HG03378 (cell line): ENCODE data around the gene MALRD1.

Source experiments
- ATAC-seq: cut with Tn5 transposase; IDR thresholded peaks from one replicate; pipeline ENCODE4 v1.9.1; 2021; ENCODE audit warnings: mild to moderate bottlenecking, moderate library complexity; ENCODE audit not compliant: unreplicated experiment

The MALRD1 gene

DNA sequence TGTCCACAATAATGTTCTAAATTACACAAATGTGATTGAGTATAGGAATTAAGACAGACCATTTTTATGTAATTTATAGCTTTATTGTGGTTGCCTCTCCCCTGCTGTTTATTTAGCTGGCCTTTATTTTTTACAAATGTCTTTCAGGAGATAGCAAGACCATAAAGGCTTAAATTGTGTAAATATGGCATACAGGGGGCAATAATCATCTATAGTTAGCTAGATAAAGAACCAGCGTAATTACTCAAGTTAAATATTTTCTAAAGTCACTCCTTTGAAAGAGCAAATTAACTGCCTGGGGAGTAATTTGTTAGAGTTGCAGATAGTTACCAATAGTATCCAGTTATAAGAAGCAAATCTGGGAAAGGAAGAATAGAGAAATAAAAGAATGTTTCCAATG is at the start of gene MALRD1:
Gene MALRD1 (plus strand): TSS at position 313 of the 400 bp plus-strand sequence. CDS start 138 bp downstream, outside the sequence.
- no peak for ATAC-seq

DNA sequence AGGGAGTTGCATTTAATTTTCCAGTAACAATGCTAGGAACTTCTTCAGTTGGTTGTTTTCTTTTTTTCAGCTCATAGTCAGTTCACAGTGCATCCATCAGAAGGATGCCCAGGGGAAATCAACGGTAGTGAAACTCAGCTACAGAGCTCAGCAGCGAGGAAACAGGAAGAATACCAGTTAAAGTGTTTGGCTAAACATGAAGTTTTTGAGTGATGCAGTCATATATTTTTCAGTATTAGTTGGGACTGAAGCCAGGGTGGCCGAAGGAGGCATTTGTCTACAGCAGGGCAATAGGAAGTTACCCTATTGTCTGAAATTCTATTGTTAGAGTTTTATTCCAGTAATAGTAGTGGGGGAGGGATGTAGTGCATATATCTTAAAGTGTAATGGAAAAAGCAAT is 45.3 kb upstream of the MALRD1 start:
- no peak for ATAC-seq

DNA sequence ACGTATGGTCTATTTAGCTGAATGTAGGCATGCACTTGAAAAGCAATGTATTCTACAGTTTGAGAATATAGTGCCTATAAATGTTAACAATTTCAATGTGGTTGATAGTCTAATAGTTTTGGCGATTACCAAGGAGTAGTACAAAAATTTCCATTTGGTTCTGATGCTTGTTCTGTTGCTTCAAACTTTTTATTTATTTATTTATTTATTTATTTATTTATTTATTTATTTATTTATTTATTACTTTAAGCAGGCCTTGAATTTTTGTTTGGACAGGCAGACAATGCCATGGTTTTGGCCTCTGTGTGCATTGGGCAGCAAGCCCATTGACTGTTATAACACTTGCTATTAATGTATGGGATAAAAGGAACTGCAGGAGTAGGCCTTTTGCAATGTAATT is 36.5 kb upstream of the MALRD1 start:
- ATAC-seq = no peak

DNA sequence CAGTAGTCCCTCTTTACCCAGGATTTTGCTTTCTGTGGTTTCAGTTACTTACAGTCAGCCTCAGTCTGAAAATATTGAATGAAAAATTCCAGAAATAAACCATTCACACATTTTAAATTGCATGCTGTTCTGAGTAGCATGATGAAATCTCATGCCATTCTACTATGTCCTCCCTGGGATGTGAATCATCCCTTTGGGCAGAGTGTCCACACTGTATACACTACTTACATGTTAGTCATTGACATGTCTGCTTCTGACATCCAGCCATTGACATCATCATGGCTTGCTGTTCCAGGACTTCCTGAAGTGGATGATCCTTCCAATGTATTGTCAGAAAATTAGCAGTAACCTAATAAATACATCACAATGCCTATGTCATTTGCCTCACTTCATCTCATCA is 34.6 kb upstream of the MALRD1 start:
- ATAC-seq = no peak

DNA sequence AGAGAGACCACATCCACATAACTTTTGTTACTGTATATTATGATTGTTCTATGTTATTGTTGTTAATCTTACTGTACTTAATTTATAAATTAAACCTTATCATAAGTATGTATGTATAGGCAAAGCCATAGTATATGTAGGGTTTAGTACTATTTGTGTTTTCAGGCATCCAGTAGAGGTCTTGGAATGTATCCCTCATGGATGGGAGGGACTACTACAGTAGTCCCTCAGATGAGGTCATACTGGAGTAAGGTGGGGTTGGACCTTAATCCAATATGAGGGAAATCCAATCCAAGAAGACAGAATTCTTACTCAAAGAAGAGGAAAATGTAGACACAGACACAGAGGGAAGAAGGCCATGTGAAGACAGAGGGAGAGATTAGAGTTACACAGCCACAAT is 34.1 kb upstream of the MALRD1 start:
- no peak for ATAC-seq

DNA sequence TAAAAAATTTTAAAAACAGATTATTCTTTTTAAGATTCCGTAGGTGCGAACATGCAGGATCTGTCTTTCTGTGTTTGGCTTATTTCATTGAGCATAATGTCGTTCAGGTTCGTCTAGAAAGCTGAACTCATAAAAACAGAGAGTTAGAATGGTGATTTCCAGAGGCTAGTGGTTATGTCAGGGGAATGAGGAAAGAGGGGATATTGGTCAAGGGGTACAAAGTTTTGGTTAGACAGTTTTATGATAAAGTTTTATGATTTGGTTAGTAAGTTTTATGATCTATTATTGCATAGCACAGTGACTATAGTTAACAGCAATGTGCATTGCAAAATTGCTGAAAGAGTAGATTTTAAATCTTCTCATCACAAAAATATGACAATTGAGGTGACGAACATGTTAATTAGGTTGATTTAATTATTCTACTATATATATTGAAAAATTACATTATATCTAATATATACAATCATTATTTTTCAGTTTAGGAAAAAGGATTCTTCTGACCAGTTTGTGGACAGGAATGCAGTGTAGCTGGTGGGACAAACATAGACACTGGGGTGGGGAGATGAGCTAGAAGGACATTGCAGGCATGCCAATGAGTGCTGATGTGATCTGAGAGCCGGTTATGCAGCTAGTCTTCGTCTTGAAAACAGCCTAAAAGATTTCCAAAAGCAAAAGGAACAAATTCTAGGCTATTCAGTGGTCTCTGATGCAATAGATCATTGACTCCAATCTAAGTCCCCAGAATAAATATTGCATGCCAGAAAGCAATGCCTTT is 31.3 kb upstream of the MALRD1 start:
- ATAC-seq = no peak

DNA sequence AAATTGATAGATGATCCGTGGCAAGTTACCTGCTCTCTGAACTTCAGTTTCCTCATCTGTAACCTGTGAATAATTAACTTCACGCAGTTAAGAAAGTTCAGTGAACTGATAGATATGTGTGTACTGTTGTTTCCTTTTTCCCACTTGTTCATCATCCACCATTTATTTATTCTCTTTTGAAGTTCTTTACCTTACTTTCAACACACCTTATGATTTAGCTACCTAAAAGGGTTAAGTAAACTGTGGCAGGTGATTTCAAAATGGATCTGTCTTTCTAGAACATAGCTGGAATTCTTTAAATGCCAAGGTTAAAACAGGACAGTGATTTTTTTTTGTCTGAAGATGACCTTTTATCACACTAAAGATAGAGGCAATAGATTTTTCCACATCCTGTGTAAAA is 27.4 kb upstream of the MALRD1 start:
- ATAC-seq = no peak

DNA sequence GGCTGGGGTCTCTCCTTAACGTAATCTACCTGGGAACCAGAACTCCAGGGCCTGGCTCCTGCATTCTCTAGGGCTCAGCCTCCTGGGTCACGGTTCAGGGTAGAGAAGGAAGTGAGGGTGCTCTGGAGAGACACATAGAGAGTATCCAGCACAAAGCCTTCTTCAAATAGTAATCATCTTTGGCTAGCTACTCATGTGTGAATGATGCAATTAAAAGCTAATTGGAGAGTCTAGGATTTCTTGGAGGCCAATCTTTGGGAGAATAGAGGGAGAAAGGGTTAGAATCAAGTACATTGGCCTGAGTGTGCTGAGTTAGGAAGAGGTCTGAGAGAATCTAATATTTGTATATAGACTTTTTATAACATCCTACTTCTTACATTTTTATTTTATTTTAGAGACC is 24.0 kb upstream of the MALRD1 start:
- no peak for ATAC-seq

DNA sequence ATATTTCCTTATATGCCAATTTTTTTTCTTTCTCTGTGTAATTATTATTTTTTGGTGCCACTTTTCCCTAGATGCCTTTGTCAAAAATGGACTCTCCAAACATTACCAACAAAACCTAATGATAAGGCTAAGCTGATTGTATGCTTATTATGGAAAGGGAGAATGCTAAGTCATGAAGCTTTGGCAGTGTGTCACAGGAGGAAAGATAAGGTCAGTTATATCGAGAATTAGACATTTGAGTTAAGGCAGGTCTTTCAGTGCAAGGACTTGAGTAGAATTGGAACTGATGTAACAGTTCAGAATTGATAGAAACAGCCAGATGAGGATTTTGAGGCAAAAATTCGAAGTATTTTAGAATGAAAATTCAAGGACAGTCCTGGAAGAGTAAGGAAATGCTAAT is 16.8 kb upstream of the MALRD1 start:
- ATAC-seq = no peak

DNA sequence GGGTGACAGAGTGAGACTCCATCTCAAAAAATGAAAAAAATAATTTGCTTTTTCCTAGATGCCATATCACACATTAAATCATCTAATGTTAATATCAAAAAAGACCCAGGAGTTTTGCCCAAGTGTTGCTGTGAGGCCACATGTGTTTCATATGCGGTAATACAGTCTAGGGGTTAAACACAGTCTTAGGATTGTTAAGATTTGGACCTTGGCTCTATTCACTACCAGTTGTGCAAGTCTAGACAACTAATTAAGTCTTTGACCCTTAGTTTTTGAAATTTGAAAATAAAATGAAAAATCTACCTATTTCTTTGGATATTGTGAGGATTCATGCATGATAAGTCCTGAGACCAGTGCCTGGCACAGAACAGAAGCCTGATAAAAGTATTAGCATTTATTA is 14.9 kb upstream of the MALRD1 start:
- ATAC-seq = no peak

DNA sequence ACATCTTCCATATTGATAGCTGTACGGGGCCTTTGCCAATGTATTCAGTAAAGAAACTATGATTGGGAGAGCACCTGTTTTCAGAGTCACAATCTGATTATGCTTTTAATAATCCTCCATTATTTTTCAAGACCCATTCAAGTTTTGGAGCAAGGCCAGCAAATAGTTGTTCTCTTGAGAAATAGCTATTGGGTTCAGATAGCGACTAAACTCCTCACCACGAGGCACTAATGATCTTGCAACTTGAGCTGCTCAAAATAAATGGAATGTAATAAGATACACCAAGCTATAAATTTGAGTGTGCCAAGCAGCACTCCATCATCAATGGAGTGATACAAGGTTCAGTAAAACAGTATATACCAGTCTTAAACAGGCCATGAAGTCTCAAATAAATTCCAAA is 7.4 kb upstream of the MALRD1 start:
- ATAC-seq = no peak

DNA sequence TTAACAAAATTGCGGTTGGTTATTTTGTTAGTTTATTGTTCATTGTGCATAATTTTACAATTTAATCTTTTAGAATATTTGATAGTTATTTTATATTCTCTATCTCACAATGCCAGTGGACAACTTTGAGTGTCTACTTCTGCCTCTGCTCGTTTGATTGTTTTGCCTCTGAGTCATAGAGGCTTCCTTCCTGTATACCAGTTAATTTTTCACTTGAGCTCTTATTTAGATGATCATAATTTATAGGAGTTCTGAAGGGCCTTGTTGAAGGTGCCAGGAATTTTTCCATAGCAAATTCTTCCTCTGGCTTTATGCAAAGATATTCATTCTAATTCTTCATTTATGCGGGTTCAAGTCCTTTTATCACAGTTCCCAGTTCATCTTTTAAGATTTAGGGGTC is 5.2 kb upstream of the MALRD1 start:
- no peak for ATAC-seq

DNA sequence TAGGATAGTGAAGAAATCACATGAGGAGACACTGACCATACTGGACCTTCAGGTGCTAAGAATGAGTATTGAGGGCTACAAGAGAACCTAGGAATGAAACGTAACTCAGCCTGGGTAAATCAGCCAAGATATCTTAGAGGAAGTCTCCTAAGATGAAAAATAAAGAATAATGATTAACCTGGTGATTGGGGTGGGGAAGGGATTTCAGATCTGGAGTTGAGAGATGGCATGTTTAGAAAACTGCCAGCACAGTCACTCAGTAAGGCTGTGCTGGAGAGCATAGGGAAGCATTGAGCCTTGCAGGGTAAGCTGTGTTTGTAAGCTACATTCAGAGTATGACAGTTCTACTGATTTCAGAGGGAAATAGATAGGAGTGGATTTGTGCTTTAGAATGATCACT is 1.9 kb upstream of the MALRD1 start:
- ATAC-seq = no peak

DNA sequence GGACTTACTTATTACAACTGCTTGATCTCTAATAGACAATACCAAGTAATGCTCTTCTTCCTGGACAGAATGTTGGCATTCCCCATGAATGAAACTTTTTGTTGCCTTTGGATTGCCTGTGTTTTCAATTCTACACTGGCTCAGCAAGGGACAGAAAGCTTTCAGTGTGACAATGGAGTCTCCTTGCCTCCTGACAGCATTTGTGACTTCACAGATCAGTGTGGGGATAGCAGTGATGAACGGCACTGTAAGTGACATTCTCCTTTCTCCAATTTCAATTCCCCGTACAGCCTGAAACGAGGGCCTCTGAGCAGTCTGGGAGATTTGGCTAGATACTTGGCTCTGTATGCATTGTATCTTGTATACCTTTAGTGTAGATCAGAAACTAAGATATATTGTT is 290 bp downstream of the MALRD1 start:
- ATAC-seq = no peak

DNA sequence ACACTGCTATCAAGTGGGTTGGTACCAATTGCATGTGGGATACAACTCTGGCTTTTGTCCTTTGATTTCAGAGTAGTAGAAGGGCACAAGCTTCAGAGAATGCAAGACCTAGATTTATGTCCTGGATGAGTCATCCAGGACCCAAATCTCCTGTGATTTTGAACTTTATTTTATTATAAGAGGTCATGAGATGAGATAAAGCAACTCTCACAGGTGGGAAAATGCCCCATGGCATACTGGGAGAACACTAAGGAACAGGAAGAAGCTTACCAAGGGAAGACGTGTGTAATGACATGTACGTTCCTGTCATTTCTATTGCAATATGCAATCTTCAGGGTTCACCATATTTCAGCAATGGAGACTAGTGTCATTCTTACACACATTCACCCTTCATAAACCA is 966 bp downstream of the MALRD1 start:
- ATAC-seq = no peak

DNA sequence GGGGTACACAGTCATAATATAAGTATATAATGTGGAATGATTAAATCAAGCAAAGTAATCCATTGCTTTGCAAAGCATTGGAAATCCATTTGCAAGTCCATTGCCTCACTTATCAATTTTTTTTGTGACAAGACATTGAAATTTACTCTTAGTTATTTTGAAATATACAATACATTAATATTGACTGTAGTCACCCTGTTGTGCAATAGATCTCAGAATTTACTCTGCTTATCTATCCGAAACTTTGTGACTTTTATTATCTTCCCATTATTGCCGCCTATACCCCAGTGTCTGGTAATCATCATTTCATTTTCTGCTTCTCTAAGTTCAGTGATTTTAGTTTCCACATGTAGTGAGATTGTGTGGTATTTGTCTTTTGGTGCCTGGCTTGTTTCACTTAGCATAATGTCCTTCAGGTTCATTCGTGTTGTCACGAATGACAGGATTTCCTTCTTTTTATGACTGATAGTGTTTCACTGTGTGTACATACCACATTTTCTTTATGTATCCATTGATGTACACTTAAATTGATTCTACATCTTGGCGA is 5.8 kb downstream of the MALRD1 start:
- ATAC-seq = no peak

DNA sequence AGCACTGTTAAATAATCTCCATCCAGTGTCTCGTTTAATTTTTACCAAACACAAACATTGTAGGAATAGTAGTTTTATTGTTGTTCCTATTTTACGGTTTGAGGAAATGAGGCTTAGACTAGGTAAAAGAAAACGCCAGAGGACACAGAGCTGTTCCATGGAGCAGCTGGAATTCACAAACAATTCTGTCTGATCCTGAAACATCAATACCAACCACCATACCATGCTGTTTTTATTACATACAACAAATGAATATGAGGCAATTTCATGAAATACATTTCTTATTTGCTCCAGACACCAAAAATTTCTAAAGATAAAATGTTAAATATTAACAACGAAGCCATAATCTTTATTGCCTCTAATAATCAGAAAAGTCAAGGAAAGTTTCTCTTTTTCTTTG is 9.4 kb downstream of the MALRD1 start:
- ATAC-seq = no peak

DNA sequence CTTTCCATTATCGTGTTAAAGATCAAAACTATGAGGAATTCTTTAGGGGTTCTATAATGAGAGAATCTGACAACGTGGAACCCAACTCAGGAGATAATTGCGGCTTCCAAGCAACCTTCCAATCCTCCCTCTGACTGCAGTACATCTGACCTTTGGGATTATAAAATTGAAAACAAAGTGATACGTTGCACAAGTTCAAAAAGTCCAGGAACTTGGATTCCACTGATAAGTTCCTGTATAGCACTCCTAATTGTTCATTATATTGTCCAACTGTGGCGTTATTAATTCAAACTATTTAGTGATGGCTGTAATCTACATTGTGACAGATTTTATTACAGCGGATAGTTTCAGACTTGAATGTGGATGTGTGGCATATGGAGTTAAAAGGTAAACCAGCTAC is 15.4 kb downstream of the MALRD1 start:
- no peak for ATAC-seq

DNA sequence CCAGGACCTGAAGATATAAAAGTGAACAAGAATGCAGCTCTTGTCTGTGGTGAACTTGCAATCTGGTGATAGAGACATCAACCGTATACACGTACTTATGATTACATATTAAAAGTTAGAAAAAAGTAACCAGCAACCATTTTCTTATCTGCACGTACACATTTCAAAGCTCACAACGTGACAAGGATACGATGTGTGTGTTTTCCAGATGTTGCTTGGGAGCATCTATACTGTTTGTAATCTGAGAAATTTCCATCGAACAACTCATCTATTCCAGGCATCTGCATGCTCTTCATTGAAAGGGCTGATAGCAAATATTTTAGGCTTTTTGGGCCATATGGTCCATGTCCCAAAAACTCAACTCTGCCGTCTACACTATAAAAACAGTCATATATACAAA is 23.3 kb downstream of the MALRD1 start:
- ATAC-seq = no peak

DNA sequence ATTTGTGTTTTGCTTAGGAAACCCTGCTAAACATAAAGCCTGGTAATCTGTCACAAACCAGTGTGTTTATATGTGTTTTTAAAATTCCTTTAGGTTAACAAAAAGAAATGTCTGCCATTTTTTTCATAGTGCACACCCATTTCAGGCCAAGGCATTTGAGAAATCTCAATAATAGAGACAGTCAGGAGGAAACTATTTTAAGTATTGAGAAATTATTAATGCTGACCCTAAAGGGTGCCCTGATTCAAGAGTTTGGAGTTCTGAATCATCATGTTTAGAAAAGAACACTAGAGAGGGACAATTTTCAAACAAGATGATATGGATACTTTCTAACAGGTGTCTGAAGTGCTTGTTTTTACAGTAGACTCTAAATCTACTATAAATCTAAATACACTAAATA is 28.7 kb downstream of the MALRD1 start:
- ATAC-seq = no peak

DNA sequence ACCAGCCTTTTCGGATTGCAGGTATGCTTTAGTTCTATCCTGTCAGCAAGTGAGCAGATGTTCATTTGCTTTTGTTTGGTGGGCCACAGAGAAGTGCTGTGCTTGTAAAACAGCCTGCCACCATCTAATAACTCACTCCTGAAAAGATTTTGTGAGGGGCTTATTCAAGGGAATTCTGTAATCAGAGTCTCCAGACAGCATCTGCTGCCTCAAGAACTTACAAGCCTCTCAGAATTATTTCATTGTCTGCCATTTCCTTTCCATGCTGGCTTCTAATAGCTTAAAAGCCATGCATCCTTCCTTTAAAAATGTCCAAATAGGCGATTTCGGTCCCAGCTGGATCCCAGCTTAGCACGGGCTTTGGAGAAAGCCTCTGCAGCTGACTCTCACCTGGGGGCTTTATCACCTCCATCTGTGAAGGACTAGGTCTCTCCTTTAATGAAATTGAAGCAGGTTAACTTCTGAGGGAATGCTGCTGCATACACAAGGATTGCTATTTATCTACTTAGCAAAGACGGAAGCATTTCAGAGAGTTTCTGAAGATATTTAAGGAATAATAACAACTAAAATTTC is 48.0 kb downstream of the MALRD1 start:
- ATAC-seq = no peak

DNA sequence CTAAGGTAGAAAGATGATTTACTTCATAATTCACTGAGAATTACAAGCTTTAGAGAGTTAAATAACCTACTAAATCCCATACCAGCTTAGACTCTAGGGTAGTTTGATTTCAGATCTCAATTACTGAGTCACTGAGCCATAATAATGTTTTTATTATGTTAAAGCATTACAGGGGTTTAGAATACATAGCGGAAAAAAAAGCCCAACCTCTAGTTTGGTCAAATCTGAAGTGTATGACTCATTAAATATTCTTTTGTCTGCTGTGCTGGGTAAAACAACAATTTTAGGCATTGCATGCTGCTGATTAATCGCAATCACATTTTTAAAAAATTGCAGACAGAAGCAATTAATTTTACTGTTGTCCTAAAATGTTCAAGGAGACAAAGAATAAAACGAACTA is 48.5 kb downstream of the MALRD1 start:
- ATAC-seq = no peak

DNA sequence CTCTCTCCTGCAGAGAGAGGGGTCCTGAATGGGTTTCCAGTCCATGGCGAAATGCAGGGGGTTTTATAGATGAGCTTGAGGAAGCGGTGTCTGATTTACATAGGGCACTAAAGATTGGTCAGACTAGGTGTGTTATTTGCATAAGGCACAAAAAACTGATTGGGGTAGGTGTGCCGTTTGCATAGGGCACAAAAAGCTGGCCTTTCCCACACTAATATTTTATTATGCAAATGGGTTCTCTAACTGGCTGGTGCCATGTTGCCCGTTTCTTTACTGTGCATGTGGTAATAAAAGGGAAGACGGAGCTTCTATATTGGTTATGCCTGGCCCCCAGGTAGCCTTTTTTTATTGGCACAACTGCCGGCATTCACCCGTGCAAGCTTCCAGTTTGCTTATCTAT is 50.2 kb downstream of the MALRD1 start:
- no peak for ATAC-seq
